Measurements from ENCODE around the gene TGM4.

TGM4 gene

GRCh38 chr3:44880284-44880683 is 5.9 kb downstream of the TGM4 start:
- DNase-seq (ENCODE audit: low spot score), result no peak

GRCh38 chr3:44883213-44883955 is 9.0 kb downstream of the TGM4 start:
- DNase-seq (ENCODE audit: low spot score), result no peak

GRCh38 chr3:44883999-44884431 is 9.6 kb downstream of the TGM4 start:
- DNase-seq (ENCODE audit: low spot score), result no peak

GRCh38 chr3:44885618-44886017 is 11.2 kb downstream of the TGM4 start:
- DNase-seq (ENCODE audit: low spot score), result no peak

GRCh38 chr3:44886561-44886960 is 12.2 kb downstream of the TGM4 start:
- no peak for DNase-seq (ENCODE audit: low spot score)

- DNase-seq (ENCODE audit: low spot score), result no peak
Measured at GRCh38 chr3:44887101-44887500, 12.7 kb downstream of the TGM4 start.

GRCh38 chr3:44890258-44890657 is 15.8 kb downstream of the TGM4 start:
- no peak for DNase-seq (ENCODE audit: low spot score)

GRCh38 chr3:44890852-44891251 is 16.4 kb downstream of the TGM4 start:
- DNase-seq (ENCODE audit: low spot score), result no peak

- DNase-seq (ENCODE audit: low spot score), result no peak
Measured at GRCh38 chr3:44892689-44893088, 18.3 kb downstream of the TGM4 start.

GRCh38 chr3:44893097-44893496 is 18.7 kb downstream of the TGM4 start:
- DNase-seq (ENCODE audit: low spot score), result no peak

GRCh38 chr3:44894485-44894884 is 20.1 kb downstream of the TGM4 start:
- DNase-seq (ENCODE audit: low spot score), result no peak

GRCh38 chr3:44896440-44896839 is 22.0 kb downstream of the TGM4 start:
- no peak for DNase-seq (ENCODE audit: low spot score)

GRCh38 chr3:44899683-44900367 is 25.4 kb downstream of the TGM4 start:
- no peak for DNase-seq (ENCODE audit: low spot score)

- DNase-seq (ENCODE audit: low spot score), result no peak
Measured at GRCh38 chr3:44902628-44903027, 28.2 kb downstream of the TGM4 start.

- no peak for DNase-seq (ENCODE audit: low spot score)
Measured at GRCh38 chr3:44903314-44903713, 28.9 kb downstream of the TGM4 start.

- DNase-seq (ENCODE audit: low spot score), result no peak
Measured at GRCh38 chr3:44903751-44904150, 29.3 kb downstream of the TGM4 start.

GRCh38 chr3:44905446-44906157 is 31.2 kb downstream of the TGM4 start:
- DNase-seq (ENCODE audit: low spot score), result no peak

GRCh38 chr3:44906997-44907396 is 32.6 kb downstream of the TGM4 start:
- DNase-seq (ENCODE audit: low spot score), result no peak

GRCh38 chr3:44907612-44908011 is 33.2 kb downstream of the TGM4 start:
- no peak for DNase-seq (ENCODE audit: low spot score)

GRCh38 chr3:44909063-44909462 is 34.7 kb downstream of the TGM4 start:
- no peak for DNase-seq (ENCODE audit: low spot score)

GRCh38 chr3:44910693-44911092 is 36.3 kb downstream of the TGM4 start:
- DNase-seq (ENCODE audit: low spot score), result no peak

- DNase-seq (ENCODE audit: low spot score), result peak; percentile 55
Measured at GRCh38 chr3:44913868-44914468, 39.6 kb downstream of the TGM4 start.

GRCh38 chr3:44914936-44915335 is 40.5 kb downstream of the TGM4 start:
- DNase-seq (ENCODE audit: low spot score), result no peak

Data from CD4-positive, alpha-beta T cell treated with Interleukin-2 at 100 ng/mL for 4 hours (primary cell).